Activated CD8-positive, alpha-beta memory T cell treated with anti-CD3 and anti-CD28 coated beads, Interleukin-2, amount 10 ng/mL, durations not matched to agents 7 days and 5 days (primary cell): ENCODE results near the gene STOX2. TPM values are rescaled to one million over a fixed set of nuclear protein-coding genes. Genes with fewer than 3 reads are reported as not detected.

Source experiments
- ATAC-seq: fragments of 150-1000 bp; cut with Tn5 transposase; one replicate; pipeline ENCODE4 v1.10.0; 2021; ENCODE audit warnings: moderate library complexity
- CTCF ChIA-PET: fragments of 350-600 bp; sonication (Branson Sonifier 250); formaldehyde crosslinking; loops from one replicate; lab custom pipeline; 2021; ENCODE audit warnings: antibody characterized with exemption; lab: Charles Lee
- DNase-seq: peaks from one replicate; pipeline ENCODE4 v3.0.0-alpha.2; 2020
- H3K27ac Mint-ChIP-seq: one replicate; pipeline ENCODE4 v1.8.0; 2021; ENCODE audit warnings: mild to moderate bottlenecking, mixed read lengths
- H3K27me3 Mint-ChIP-seq: one replicate; pipeline ENCODE4 v1.8.0; 2021; ENCODE audit warnings: mixed read lengths
- H3K36me3 Mint-ChIP-seq: one replicate; pipeline ENCODE4 v1.8.0; 2021; ENCODE audit warnings: mild to moderate bottlenecking, mixed read lengths
- H3K4me1 Mint-ChIP-seq: one replicate; pipeline ENCODE4 v1.8.0; 2021; ENCODE audit warnings: mixed read lengths
- H3K4me3 Mint-ChIP-seq: one replicate; pipeline ENCODE4 v1.8.0; 2021; ENCODE audit warnings: mild to moderate bottlenecking, moderate library complexity, mixed read lengths
- H3K9me3 Mint-ChIP-seq: one replicate; pipeline ENCODE4 v1.8.0; 2022; ENCODE audit warnings: low read depth, mixed read lengths
- total RNA-seq, 2 experiments: library from RNA; stranded (reverse); gene quantifications; one replicate each; pipeline ENCODE4 v1.2.3, GENCODE V29; 2021

The STOX2 gene
- not detected for total RNA-seq

- no peak for DNase-seq
- Mint-ChIP-seq H3K36me3 (peaks cover 2% of the 10 kb centered on the region), H3K27me3 (peaks cover 78% of the 10 kb centered on the region)
Observed at GRCh38 chr4:183905081-183905592, at the start of gene STOX2. Gene STOX2 (plus strand): TSS chr4:183905307. CDS start chr4:183906791, 1,484 bp downstream.

GRCh38 chr4:183855323-183856190, 49.5 kb upstream of the STOX2 start:
- Mint-ChIP-seq H3K4me3 (no peak overlapping the region), H3K4me1 (no peaks in the 10 kb centered on the region), H3K27ac (no peak overlapping the region), H3K36me3 (no peaks in the 10 kb centered on the region), H3K27me3 (peaks cover 12% of the 10 kb centered on the region), H3K9me3 (no peaks in the 10 kb centered on the region)
- no peak for ATAC-seq
- CTCF ChIA-PET = no interaction called here
- DNase-seq = no peak

More at GRCh38 chr4:183905081-183905592, at the start of gene STOX2:
- CTCF ChIA-PET = no interaction called here
- no peak for ATAC-seq
- H3K4me1 Mint-ChIP-seq = peaks cover 2% of the 10 kb centered on the region
- H3K4me3 Mint-ChIP-seq = no peak within 1 kb of the TSS
- peak within 1 kb of the TSS; percentile 53 for H3K27ac Mint-ChIP-seq
- no peaks in the 10 kb centered on the region for H3K9me3 Mint-ChIP-seq

- H3K27me3 Mint-ChIP-seq = peaks cover 12% of the 10 kb centered on the region
- DNase-seq (no peak), ATAC-seq (no peak)
- H3K4me1 Mint-ChIP-seq = no peaks in the 10 kb centered on the region
- no peak overlapping the region for H3K4me3 Mint-ChIP-seq
- H3K9me3 Mint-ChIP-seq = no peaks in the 10 kb centered on the region
- no peak overlapping the region for H3K27ac Mint-ChIP-seq
- CTCF ChIA-PET = no interaction called here
- H3K36me3 Mint-ChIP-seq = no peaks in the 10 kb centered on the region
Observed at GRCh38 chr4:183857040-183857439, 48.1 kb upstream of the STOX2 start.

GRCh38 chr4:183858011-183858615, 47.0 kb upstream of the STOX2 start:
- Mint-ChIP-seq H3K4me1 (no peaks in the 10 kb centered on the region), H3K36me3 (no peaks in the 10 kb centered on the region), H3K27me3 (peaks cover 11% of the 10 kb centered on the region), H3K9me3 (no peaks in the 10 kb centered on the region), H3K4me3 (no peak overlapping the region), H3K27ac (no peak overlapping the region)
- CTCF ChIA-PET = no interaction called here
- DNase-seq (no peak), ATAC-seq (no peak)

GRCh38 chr4:183860119-183860518, 45.0 kb upstream of the STOX2 start:
- Mint-ChIP-seq H3K4me1 (no peaks in the 10 kb centered on the region), H3K27me3 (peaks cover 8% of the 10 kb centered on the region), H3K27ac (no peak overlapping the region), H3K36me3 (no peaks in the 10 kb centered on the region), H3K4me3 (no peak overlapping the region), H3K9me3 (no peaks in the 10 kb centered on the region)
- ATAC-seq (no peak), DNase-seq (no peak)
- CTCF ChIA-PET = interaction anchor here (0.9 kb wide), 1 partner anchor 44 kb away, joined by 3 read pairs; no protein-coding TSS in a partner anchor

GRCh38 chr4:183860731-183861130, 44.4 kb upstream of the STOX2 start:
- ATAC-seq = no peak
- no peak for DNase-seq
- H3K27ac Mint-ChIP-seq = no peak overlapping the region
- no peak overlapping the region for H3K4me3 Mint-ChIP-seq
- no peaks in the 10 kb centered on the region for H3K9me3 Mint-ChIP-seq
- no peaks in the 10 kb centered on the region for H3K36me3 Mint-ChIP-seq
- H3K4me1 Mint-ChIP-seq = no peaks in the 10 kb centered on the region
- peaks cover 5% of the 10 kb centered on the region for H3K27me3 Mint-ChIP-seq
- CTCF ChIA-PET = no interaction called here

- DNase-seq (no peak), ATAC-seq (no peak)
- Mint-ChIP-seq H3K27me3 (peaks cover 8% of the 10 kb centered on the region), H3K9me3 (no peaks in the 10 kb centered on the region), H3K4me1 (no peaks in the 10 kb centered on the region), H3K4me3 (no peak overlapping the region), H3K36me3 (no peaks in the 10 kb centered on the region), H3K27ac (no peak overlapping the region)
- CTCF ChIA-PET = no interaction called here
Observed at GRCh38 chr4:183861426-183861825, 43.7 kb upstream of the STOX2 start.

GRCh38 chr4:183863155-183863825, 41.8 kb upstream of the STOX2 start:
- DNase-seq = no peak
- no peaks in the 10 kb centered on the region for H3K36me3 Mint-ChIP-seq
- no peak for ATAC-seq
- H3K9me3 Mint-ChIP-seq = no peaks in the 10 kb centered on the region
- H3K4me1 Mint-ChIP-seq = no peaks in the 10 kb centered on the region
- CTCF ChIA-PET = interaction anchor here (1.2 kb wide), 1 partner anchor 14 kb away, joined by 3 read pairs; no protein-coding TSS in a partner anchor
- H3K27ac Mint-ChIP-seq = no peak overlapping the region
- H3K27me3 Mint-ChIP-seq = peaks cover 22% of the 10 kb centered on the region
- no peak overlapping the region for H3K4me3 Mint-ChIP-seq

- H3K27ac Mint-ChIP-seq = no peak overlapping the region
- H3K27me3 Mint-ChIP-seq = peaks cover 25% of the 10 kb centered on the region
- DNase-seq (no peak), ATAC-seq (no peak)
- H3K4me3 Mint-ChIP-seq = no peak overlapping the region
- no peaks in the 10 kb centered on the region for H3K9me3 Mint-ChIP-seq
- no peaks in the 10 kb centered on the region for H3K4me1 Mint-ChIP-seq
- CTCF ChIA-PET = no interaction called here
- H3K36me3 Mint-ChIP-seq = no peaks in the 10 kb centered on the region
Observed at GRCh38 chr4:183867247-183867646, 37.9 kb upstream of the STOX2 start.

- Mint-ChIP-seq H3K36me3 (no peaks in the 10 kb centered on the region), H3K4me3 (no peak overlapping the region), H3K9me3 (no peaks in the 10 kb centered on the region), H3K4me1 (no peaks in the 10 kb centered on the region), H3K27ac (no peak overlapping the region), H3K27me3 (peaks cover 20% of the 10 kb centered on the region)
- DNase-seq (no peak), ATAC-seq (no peak)
- CTCF ChIA-PET = no interaction called here
Observed at GRCh38 chr4:183870997-183871396, 34.1 kb upstream of the STOX2 start.

GRCh38 chr4:183871581-183871980, 33.5 kb upstream of the STOX2 start:
- Mint-ChIP-seq H3K36me3 (no peaks in the 10 kb centered on the region), H3K4me3 (no peak overlapping the region), H3K27ac (no peak overlapping the region), H3K4me1 (no peaks in the 10 kb centered on the region), H3K27me3 (peaks cover 15% of the 10 kb centered on the region), H3K9me3 (no peaks in the 10 kb centered on the region)
- DNase-seq (no peak), ATAC-seq (no peak)
- CTCF ChIA-PET = no interaction called here

GRCh38 chr4:183872531-183872930, 32.6 kb upstream of the STOX2 start:
- Mint-ChIP-seq H3K4me3 (no peak overlapping the region), H3K4me1 (no peaks in the 10 kb centered on the region), H3K36me3 (no peaks in the 10 kb centered on the region), H3K27ac (no peak overlapping the region), H3K9me3 (no peaks in the 10 kb centered on the region), H3K27me3 (peaks cover 9% of the 10 kb centered on the region)
- ATAC-seq (no peak), DNase-seq (no peak)
- CTCF ChIA-PET = no interaction called here

GRCh38 chr4:183873409-183874185, 31.5 kb upstream of the STOX2 start:
- CTCF ChIA-PET = interaction anchor here (1.4 kb wide), 1 partner anchor 377 kb away, joined by 3 read pairs; no protein-coding TSS in a partner anchor
- no peaks in the 10 kb centered on the region for H3K27me3 Mint-ChIP-seq
- no peak for DNase-seq
- no peaks in the 10 kb centered on the region for H3K4me1 Mint-ChIP-seq
- H3K27ac Mint-ChIP-seq = no peak overlapping the region
- no peak for ATAC-seq
- no peaks in the 10 kb centered on the region for H3K9me3 Mint-ChIP-seq
- no peaks in the 10 kb centered on the region for H3K36me3 Mint-ChIP-seq
- no peak overlapping the region for H3K4me3 Mint-ChIP-seq
